Retina (tissue), 1 donor: ENCODE data around the gene MMP8.

Experiments
- DNase-seq: peaks from one replicate; pipeline ENCODE4 v3.0.0-alpha.2; 2016

Gene MMP8

GRCh38 chr11:102719620-102720277 lies 5.0 kb downstream of the MMP8 start:
- no peak for DNase-seq

GRCh38 chr11:102717280-102717679 lies 7.5 kb downstream of the MMP8 start:
- no peak for DNase-seq

GRCh38 chr11:102716527-102716926 lies 8.2 kb downstream of the MMP8 start:
- DNase-seq, result no peak

GRCh38 chr11:102712137-102712536 lies 12.6 kb downstream of the MMP8 start:
- DNase-seq, result no peak

- DNase-seq, result no peak
Observed at GRCh38 chr11:102709201-102709945, 15.4 kb downstream of the MMP8 start.

GRCh38 chr11:102708654-102709053 lies 16.1 kb downstream of the MMP8 start:
- no peak for DNase-seq

GRCh38 chr11:102705626-102706025 lies 19.1 kb downstream of the MMP8 start, which contains the start of gene MMP27:
Gene MMP27 (minus strand): TSS chr11:102705769. CDS start chr11:102705714, 55 bp downstream.
- DNase-seq, result no peak

- DNase-seq, result no peak
Observed at GRCh38 chr11:102704841-102705240, 19.9 kb downstream of the MMP8 start.

GRCh38 chr11:102703826-102704493 lies 20.8 kb downstream of the MMP8 start:
- no peak for DNase-seq

GRCh38 chr11:102695201-102695600 lies 29.6 kb downstream of the MMP8 start:
- DNase-seq, result no peak

GRCh38 chr11:102685754-102686153 lies 39.0 kb downstream of the MMP8 start:
- DNase-seq, result no peak

- no peak for DNase-seq
Observed at GRCh38 chr11:102685338-102685737, 39.4 kb downstream of the MMP8 start.

- DNase-seq, result no peak
Observed at GRCh38 chr11:102683277-102683676, 41.5 kb downstream of the MMP8 start.

GRCh38 chr11:102680945-102681344 lies 43.8 kb downstream of the MMP8 start:
- DNase-seq, result no peak

GRCh38 chr11:102678022-102678421 lies 46.7 kb downstream of the MMP8 start:
- DNase-seq, result no peak

- DNase-seq, result no peak
Observed at GRCh38 chr11:102676084-102676483, 48.7 kb downstream of the MMP8 start.

- DNase-seq, result no peak
Observed at GRCh38 chr11:102669664-102670063, 55.1 kb downstream of the MMP8 start.

GRCh38 chr11:102666331-102666957 lies 58.3 kb downstream of the MMP8 start:
- DNase-seq, result peak; percentile 34

GRCh38 chr11:102664001-102664752 lies 60.6 kb downstream of the MMP8 start:
- DNase-seq, result no peak

- no peak for DNase-seq
Observed at GRCh38 chr11:102662607-102663006, 62.1 kb downstream of the MMP8 start.
